Left hindlimb (tissue), 1 donor: Measurements from ENCODE around the gene IZUMO4.

Experiments
- DNase-seq: peaks from one replicate; pipeline ENCODE4 v3.0.0-alpha.2; 2018

The IZUMO4 gene

GRCh38 chr19:2096480-2097202, at the start of gene IZUMO4:
IZUMO4 (plus strand) TSS chr19:2096915; CDS start chr19:2096946, 31 bp downstream.
- peak; percentile 100 for DNase-seq

- no peak for DNase-seq
Measured at GRCh38 chr19:2047076-2047448, 49.7 kb upstream of the IZUMO4 start.

GRCh38 chr19:2047449-2048103, 49.1 kb upstream of the IZUMO4 start:
- DNase-seq, result peak; percentile 33

GRCh38 chr19:2048104-2048958, 48.4 kb upstream of the IZUMO4 start:
- DNase-seq, result no peak

- DNase-seq, result peak; percentile 40
Measured at GRCh38 chr19:2048959-2049740, 47.6 kb upstream of the IZUMO4 start.

- peak; percentile 75 for DNase-seq
Measured at GRCh38 chr19:2049741-2050348, 46.9 kb upstream of the IZUMO4 start.

GRCh38 chr19:2050349-2050990, 46.2 kb upstream of the IZUMO4 start:
- no peak for DNase-seq

GRCh38 chr19:2050991-2051772, 45.5 kb upstream of the IZUMO4 start, which contains the start of gene MKNK2:
MKNK2 (minus strand) TSS chr19:2051244; CDS start chr19:2050851, 393 bp downstream.
- peak; percentile 93 for DNase-seq

- DNase-seq, result no peak
Measured at GRCh38 chr19:2051773-2052704, 44.7 kb upstream of the IZUMO4 start.

GRCh38 chr19:2053601-2054389, 42.9 kb upstream of the IZUMO4 start:
- no peak for DNase-seq

GRCh38 chr19:2054763-2055162, 42.0 kb upstream of the IZUMO4 start:
- DNase-seq, result no peak

- peak; percentile 77 for DNase-seq
Measured at GRCh38 chr19:2055931-2056836, 40.5 kb upstream of the IZUMO4 start.

- DNase-seq, result no peak
Measured at GRCh38 chr19:2056837-2057192, 39.9 kb upstream of the IZUMO4 start.

- DNase-seq, result no peak
Measured at GRCh38 chr19:2057484-2058469, 38.9 kb upstream of the IZUMO4 start.

- DNase-seq, result no peak
Measured at GRCh38 chr19:2058570-2059421, 37.9 kb upstream of the IZUMO4 start.
